ENCODE measurements around the gene LRPAP1.

DNA sequence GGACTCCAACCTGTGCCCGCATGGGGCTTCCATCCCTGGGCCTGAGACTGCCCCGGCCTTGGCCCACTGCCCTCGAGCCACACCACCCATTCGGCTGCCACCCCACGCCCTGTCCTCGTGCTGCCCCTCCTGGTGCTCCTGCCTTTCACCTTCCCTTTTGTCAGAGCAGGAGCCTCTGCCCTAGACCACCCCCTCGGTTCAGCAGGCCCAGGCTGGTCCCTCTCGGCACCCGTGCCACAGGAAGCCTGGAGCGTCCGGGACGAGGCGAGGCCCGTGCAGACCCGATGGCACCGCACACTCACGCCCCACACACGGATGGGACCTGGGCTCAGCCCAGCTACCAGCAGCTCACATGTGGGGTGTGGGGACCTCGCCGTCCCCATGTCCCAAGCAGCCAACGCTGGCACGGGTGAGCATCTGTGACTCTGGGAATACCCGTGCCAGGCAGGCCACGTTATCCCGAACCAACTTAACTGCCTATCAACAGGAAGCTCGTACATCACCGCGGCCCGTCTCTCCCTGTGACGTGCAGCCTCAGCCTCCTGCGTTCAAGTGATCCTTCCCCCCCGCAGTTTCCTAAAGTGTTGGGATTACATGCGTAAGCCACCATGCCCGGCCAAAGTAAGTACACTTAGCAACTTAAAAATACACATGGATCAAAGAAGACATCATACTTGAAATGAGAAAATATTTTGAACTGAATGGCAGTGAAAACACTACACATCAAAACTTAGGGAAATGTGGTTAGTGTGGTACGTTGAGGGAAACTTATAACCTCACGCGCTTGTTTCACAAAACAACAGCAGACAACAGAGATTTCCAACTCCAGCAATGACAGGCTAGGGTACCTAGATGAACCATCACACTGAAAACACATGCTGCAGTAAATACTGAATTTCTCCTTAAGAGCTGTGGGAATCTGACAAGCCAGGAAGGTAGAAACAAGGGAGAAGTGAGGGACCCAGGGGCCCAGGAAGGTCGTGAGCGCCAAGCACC, 29.0 kb downstream of the LRPAP1 start:
- TF ChIP-seq, protein P1, sequence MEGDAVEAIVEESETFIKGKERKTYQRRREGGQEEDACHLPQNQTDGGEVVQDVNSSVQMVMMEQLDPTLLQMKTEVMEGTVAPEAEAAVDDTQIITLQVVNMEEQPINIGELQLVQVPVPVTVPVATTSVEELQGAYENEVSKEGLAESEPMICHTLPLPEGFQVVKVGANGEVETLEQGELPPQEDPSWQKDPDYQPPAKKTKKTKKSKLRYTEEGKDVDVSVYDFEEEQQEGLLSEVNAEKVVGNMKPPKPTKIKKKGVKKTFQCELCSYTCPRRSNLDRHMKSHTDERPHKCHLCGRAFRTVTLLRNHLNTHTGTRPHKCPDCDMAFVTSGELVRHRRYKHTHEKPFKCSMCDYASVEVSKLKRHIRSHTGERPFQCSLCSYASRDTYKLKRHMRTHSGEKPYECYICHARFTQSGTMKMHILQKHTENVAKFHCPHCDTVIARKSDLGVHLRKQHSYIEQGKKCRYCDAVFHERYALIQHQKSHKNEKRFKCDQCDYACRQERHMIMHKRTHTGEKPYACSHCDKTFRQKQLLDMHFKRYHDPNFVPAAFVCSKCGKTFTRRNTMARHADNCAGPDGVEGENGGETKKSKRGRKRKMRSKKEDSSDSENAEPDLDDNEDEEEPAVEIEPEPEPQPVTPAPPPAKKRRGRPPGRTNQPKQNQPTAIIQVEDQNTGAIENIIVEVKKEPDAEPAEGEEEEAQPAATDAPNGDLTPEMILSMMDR (optimal IDR thresholded peaks at IDR 0.05 in 1 of 3, IDR thresholded peaks at IDR 0.05 in 1 of 3, conservative IDR thresholded peaks at IDR 0.05 in 1 of 3; ENCODE audit: extremely low read depth in 1 of 3, insufficient read depth in 2 of 3, low read length in 3 of 3), result no peak
- TF ChIP-seq EZH2 (IDR thresholded peaks at IDR 0.05; ENCODE audit: low read length), result no peak

Measured in keratinocyte (primary cell).